HG02678 (cell line): ENCODE results near the gene NAMPT.
"Not testable (repeated sequence)": the region's sequence is repeated elsewhere in the genome, so short reads cannot be mapped to it uniquely, and the experiment has no call there.

ENCODE experiments used
- ATAC-seq: cut with Tn5 transposase; IDR thresholded peaks from one replicate; pipeline ENCODE4 v1.9.1; 2021; ENCODE audit warnings: mild to moderate bottlenecking, moderate library complexity; ENCODE audit not compliant: unreplicated experiment

The NAMPT gene

DNA sequence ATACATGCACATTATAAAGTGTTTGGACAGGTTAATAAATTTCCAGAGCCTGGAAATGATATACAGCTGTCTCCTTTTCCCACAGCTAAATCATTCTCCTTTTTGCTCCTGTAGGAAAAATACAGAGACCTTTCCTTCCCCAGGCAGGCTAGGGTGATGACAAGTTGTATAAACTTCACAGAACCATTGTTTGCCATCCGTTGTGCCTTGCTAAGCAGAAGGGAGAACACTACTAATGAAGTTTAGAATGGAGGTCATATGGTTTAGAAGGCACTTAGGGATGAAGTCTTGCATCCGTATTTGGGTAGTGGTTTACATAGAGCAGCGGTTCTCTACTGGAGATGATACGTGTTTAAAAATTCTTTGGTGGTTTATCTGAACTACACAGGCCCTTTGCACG lies 46.0 kb downstream of the NAMPT start:
- ATAC-seq = no peak

- no peak for ATAC-seq
Measured at GRCh38 chr7:106236065-106236464, 48.7 kb downstream of the NAMPT start.

DNA sequence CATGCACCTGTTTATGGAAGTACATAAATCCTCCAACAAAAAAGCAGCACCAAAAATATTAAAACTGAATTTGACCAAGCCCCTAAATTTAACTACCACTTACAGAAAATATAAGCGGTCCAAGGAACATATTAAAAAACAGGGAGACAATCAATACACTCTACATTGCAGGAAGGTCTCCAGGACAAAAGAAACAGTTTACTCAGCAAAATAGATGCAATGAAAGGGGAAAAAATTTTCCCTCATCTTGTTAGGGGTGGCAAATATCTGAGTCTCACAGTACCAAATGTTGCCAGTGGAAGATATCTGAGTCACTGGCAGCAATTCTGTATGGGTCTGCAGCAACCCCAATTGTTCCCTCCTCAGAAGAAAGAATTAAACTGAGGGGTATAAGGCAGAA lies 50.4 kb downstream of the NAMPT start:
- ATAC-seq = no peak

GRCh38 chr7:106231856-106232490 lies 52.8 kb downstream of the NAMPT start:
- ATAC-seq = no peak

- no peak for ATAC-seq
Measured at GRCh38 chr7:106225856-106226255, 58.9 kb downstream of the NAMPT start.

DNA sequence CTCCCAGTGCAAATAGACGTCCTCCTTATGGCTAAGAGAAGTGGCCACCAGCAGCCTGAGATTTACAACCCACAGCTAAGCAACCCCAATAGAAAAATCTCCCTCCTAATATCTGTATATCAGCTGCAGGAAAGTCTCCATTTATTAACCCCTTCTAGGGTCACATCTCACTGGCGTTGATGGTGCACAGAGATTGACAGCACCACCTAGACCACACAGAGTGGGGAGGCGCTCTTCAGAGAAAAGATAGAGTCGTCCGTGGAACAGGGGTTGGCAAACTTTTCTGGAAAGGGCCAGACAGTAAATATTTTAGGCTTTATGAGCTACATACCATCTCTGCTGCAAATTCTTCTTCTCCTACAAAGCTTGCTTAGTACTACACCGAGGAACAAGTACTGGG lies 60.0 kb downstream of the NAMPT start:
- no peak for ATAC-seq

DNA sequence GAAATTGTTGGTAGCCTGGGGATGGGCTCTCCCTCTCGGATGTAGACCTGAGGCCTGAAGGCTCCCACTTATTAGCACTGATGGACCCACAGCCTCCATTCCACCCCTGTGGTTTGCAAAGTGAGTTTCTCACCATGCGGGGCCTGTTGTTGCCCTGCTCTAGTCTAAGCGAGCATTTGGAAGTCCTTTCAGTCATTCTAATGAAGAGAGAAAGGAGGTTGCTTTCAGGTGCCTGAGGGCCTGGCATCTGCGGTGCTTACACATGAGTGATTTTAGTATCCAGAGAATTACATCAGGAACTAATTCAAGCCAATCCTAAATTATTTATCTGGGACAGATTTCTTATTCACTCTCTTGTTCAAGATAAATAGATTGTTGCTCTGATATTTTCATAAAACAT lies 61.6 kb downstream of the NAMPT start:
- ATAC-seq = no peak

- no peak for ATAC-seq
Measured at GRCh38 chr7:106222545-106222944, 62.2 kb downstream of the NAMPT start.

DNA sequence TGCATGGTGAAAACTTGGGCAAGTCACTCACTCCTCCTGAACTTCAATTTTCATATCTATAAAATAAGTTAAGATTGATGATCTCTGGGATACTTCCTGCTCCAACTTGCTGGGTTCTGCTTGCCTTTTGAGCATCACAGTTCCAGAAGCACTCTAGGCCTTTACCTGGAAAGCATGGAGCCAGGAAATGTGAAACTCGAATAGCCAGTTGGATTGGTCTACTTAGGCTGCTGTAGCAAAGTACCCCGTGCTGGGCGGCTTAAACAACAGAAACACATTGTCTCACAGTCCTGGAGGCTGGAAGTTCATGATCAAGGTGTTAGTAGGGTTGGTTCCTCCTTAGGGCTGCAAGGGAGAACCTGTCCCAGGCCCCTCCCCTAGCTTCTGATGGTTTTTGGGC lies 64.5 kb downstream of the NAMPT start:
- ATAC-seq = no peak

- no peak for ATAC-seq
Measured at GRCh38 chr7:106219170-106219569, 65.6 kb downstream of the NAMPT start.

DNA sequence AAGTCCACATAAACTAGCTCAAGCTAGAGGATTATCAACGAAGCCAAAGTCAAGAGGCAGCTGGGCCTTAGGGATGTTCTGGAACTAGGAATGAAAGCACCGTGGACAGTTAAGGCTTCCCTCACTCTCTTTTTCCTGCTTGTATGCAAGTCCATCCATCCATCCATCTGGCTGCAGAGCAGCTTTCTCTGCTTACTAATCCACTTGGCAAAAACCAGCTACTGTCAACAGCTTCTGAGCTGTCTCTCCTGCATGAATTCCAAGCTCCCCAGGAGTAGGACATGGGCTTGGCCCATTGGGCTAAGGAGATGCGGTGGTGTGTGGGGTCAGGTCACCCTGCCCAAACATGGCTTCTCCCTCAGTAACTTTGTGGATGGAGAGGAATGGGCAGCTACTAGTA lies 66.2 kb downstream of the NAMPT start:
- no peak for ATAC-seq

DNA sequence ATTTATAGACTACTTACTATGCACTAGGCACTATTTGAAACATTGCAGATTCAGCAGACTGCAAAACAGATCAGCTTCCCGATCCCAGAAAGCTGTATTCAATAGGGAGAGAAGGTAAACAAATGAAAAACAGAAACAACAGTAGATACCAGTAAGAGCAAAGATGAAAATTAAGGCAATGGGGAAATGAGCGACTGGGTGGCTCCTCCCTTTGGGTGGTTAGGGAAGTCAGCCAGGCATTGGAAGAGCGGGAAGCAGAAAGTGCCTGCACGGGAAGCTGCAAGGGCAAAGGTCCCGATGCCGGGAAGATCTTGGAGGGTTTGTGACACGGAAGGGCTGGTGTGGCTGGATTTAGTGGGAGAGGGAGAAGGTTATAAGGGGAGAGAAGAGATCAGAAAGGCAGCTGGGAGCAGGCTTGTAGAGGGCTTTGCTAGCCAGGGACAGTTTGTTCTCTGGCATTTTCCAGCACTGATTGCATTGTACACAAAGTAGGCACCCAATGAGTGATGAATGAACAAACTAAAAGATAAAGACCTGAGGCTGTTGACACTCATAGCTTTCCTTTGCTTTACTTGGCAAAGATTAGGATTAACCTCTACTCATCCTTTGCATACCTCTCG lies 67.8 kb downstream of the NAMPT start:
- no peak for ATAC-seq

GRCh38 chr7:106216517-106216922 lies 68.3 kb downstream of the NAMPT start:
- no peak for ATAC-seq

- ATAC-seq = no peak
Measured at GRCh38 chr7:106215868-106216516, 68.8 kb downstream of the NAMPT start.

DNA sequence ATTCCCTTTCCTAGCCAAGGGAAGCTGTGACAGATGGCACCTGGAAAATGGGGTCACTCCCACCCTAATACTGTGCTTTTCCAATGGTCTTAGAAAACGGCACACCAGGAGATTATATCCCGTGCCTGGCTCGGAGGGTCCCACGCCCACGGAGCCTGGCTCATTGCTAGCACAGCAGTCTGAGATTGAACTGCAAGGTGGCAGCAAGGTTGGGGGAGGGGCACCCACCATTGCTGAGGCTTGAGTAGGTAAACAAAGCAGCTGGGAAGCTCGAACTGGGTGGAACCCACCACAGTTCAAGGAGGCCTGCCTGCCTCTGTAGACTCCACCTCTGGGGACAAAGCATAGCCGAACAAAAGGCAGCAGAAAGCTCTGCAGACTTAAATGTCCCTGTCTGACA lies 75.8 kb downstream of the NAMPT start:
- ATAC-seq = not testable (repeated sequence)

DNA sequence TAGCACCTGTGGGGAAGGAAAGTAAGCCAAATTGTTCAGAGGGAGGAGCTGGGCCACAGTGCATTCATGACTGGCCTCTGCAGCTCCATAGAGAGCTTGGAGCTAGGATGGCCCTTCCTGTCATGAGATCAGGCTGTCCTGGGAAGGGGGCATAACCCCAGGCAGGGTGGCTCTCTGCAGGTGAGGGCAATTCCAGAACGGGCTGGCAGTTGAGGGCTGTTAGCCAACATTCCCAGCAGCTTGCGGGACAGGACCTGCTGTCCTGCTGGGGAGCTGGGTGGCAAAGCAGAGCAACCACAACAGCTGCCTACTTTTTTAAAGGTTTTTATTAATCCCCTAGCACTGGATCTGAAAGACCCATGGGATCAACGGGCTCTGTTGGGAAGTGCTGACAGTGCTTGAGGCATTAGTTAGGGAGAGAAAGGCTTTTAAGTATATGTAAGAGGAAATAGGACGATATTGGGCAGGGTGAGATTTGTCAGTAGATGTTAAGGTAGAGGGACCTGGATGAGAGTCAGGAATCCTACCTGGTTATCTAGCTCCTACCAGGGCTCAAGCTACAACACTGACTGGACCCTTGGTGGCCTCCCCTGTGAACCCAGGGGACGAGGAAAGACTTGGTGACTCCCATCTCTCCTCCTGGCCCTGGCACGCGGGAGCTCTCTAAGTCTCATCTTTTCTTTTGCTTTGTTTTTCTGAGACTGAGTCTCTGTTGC lies 77.8 kb downstream of the NAMPT start:
- ATAC-seq = no peak

- ATAC-seq = no peak
Measured at GRCh38 chr7:106205621-106206222, 79.1 kb downstream of the NAMPT start.

GRCh38 chr7:106203473-106203872 lies 81.3 kb downstream of the NAMPT start:
- ATAC-seq = no peak

- no peak for ATAC-seq
Measured at GRCh38 chr7:106201164-106201563, 83.6 kb downstream of the NAMPT start.

DNA sequence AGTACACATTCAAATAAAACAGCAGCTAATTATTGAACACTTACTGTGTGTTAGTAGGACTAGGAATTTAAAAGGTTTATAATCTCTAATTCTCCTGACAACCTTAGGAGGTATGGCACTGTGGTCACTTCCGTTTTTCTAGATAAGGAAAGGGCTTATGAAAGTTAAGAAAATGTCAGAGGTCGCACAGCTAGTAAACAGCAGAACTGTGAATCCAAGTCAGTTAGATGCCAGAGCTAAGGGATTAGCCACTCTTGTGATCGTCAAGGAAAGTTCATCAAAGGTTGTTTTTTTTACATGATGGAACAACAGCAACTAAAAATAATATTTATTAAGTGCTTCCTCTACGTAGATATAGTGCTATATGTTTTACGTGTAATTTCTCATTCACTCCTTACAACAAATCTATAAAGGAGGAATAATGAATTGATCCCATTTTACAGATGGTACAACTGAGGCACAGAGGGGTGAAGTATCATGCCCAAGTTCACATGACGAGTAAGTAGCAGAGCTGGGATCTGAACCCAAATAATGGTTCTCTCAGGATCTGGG lies 84.9 kb downstream of the NAMPT start:
- no peak for ATAC-seq

DNA sequence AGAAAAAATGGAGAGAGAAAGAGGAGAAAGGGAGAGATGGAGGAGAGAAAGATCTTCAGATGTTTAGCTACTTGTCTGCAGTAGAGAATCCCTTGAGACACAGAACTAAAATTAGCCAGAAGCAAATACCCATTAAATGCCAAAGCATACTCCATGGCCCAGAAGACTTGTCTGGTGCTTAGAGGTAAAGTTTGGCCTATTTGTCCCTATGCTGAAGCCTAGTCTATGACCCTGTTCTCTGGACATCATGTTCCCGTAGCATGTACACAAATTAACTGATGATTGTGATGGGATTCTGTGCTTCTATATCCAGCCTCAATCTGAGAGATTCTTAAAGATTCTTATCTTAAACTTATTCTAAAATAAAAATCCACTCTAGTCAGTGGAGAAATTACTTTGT lies 85.8 kb downstream of the NAMPT start:
- ATAC-seq = no peak
